Measurements from ENCODE around the gene EMP3. TPM values are rescaled to one million over a fixed set of nuclear protein-coding genes. Genes with fewer than 3 reads are reported as not detected.

EMP3 gene
- total RNA-seq, 6 donors from 2014 or later: 38.8 to 173 (median 75.1) TPM

DNA sequence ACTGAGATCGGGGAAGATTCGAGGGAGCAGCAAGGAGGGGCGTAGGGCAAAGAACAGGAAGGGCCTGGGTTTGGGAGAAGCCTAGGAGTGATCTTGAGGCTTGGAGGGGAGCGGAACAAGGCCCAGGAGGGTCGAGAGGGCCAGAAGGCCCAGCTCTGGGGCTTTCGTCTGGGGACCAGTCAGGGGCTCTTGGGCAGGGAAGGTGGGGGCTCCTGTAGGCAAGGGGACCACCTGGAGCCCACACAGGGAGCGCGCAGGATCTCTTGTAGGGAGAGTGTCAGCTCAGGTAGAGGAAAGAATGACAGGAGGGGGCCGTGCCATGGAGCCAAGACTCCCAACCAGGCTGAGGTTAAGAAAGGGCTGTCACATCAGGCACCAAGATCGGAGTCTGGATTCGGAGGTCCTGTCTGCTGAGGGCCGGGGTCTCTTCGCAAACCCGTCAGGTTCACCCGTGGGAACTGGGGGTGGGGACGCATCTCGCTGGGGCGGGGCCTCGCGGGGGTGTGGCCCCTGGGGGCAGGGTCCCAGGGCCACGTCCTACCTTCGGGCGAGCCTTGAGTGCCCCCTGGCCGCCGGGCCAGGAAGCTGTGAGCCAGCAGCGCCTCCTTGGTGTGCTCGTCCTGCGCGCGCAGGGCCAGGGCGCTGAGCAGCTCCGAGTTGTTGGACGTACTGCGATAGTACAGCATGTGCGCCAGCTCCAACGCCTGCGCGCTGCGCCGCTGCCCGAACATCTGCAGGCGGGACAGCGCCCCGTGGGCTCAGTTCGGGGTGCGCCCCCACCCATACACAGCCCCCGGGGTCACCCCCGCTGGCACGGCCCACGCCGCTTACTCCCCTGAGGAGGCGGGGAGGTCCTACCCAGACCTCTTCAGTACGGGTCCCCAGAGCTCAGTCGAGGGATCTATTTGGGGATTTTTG, 8.4 kb downstream of the EMP3 start:
- WGBS, 2 donors: 4 to 16% methylated on average over 17 to 29 of the region's 54 CpGs
- DNase-seq: peak; percentile 98
- peak overlapping the region; percentile 33 to 61 (median 48) for H3K4me3 ChIP-seq
- peak; percentile 94 to 95 for ATAC-seq (ENCODE audit: low FRiP score in 2 of 2)
- no peaks in the 10 kb centered on the region for H3K27me3 ChIP-seq
- peaks cover 35 to 53% (median 42%) of the 10 kb centered on the region in 4 donors for H3K4me1 ChIP-seq
- peak overlapping the region; percentile 84 to 95 (median 93) for H3K27ac ChIP-seq
- H3K36me3 ChIP-seq: peaks cover 0 to 23% (median 2%) of the 10 kb centered on the region in 4 donors
- no peaks in the 10 kb centered on the region for H3K9me3 ChIP-seq
- TF ChIP-seq EP300 (IDR thresholded peaks at IDR 0.05) (no peak), CTCF (IDR thresholded peaks at IDR 0.05) (peak; percentile 81 to 99 (median 96)), POLR2A (IDR thresholded peaks at IDR 0.05) (no peak), POLR2AphosphoS5 (IDR thresholded peaks at IDR 0.05) (peak; percentile 34 to 69)

DNA sequence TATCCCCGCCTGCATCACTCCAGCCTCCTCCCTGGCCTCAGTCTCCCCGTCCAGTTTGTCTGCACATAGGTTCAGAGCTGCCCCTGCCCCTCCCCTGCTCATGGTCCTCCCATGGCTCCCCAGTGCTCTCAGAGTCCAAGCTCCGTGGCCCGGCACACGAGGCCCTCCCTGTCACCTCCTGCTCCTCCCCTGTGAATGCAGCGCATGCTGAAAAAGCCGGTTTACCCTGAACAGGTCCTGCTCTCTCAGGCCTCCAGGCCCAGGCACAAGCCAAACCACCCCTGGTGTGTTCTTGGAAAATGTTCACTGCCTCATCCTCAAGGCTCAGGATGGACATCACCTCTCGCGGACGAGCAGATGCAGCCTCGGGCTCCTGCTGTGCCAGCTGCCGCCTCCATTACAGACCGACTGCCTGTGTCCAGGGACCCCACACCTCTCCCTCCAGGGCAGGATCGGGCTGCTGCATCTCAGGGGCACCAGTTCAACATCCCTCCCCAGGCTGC, 13.0 kb downstream of the EMP3 start:
- no peak overlapping the region for H3K4me3 ChIP-seq
- no peaks in the 10 kb centered on the region for H3K9me3 ChIP-seq
- peaks cover 0 to 5% (median 2%) of the 10 kb centered on the region in 4 donors for H3K36me3 ChIP-seq
- ATAC-seq (ENCODE audit: low FRiP score in 2 of 2): no peak
- H3K4me1 ChIP-seq: peaks cover 7 to 13% (median 9%) of the 10 kb centered on the region in 4 donors
- TF ChIP-seq POLR2A (IDR thresholded peaks at IDR 0.05): no peak
- TF ChIP-seq POLR2AphosphoS5 (IDR thresholded peaks at IDR 0.05): no peak
- no peak for TF ChIP-seq CTCF (IDR thresholded peaks at IDR 0.05)
- no peak for TF ChIP-seq EP300 (IDR thresholded peaks at IDR 0.05)
- peak in 1 of 2 donors; percentile 59 for DNase-seq
- no peaks in the 10 kb centered on the region for H3K27me3 ChIP-seq
- 91 to 98% methylated on average over 5 to 14 of the region's 14 CpGs for WGBS, 2 donors
- no peak overlapping the region for H3K27ac ChIP-seq

DNA sequence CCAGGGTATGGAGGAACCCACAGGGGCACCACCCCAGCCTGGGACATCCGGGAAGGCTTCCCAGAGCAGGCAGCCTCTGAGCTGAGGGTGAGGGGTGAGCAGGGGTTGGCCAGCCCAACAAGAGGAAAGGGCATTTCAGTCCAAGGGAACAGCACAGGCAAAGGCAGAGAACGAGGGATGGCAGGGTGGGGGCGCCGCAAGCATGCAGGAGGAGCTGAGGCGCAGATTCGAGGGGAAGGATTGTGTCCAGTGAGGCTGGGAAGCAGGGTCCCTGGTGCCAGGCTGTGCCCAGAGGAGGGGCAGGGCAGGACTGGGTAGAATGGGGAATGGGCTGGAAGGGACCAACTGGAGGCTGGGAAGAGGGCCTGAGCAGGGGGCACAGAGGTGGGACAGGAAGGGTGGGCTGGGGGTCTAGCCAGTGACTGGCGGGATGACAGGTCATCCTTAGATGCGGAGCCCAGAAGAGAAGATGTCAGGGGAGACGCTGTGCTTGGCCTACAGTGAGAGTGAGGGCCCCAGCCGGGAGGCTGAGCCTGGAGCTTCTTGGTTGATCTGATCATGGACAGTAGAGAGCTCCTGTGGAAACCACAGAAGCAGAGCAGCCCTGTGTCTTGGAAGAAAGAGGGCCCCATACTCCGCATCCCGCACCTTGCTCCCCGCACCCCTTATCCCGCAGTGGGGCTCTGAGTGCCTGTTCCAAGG, 13.6 kb downstream of the EMP3 start:
- no peak overlapping the region for H3K27ac ChIP-seq
- TF ChIP-seq CTCF (IDR thresholded peaks at IDR 0.05): no peak
- TF ChIP-seq POLR2AphosphoS5 (IDR thresholded peaks at IDR 0.05): no peak
- peaks cover 2 to 6% (median 3%) of the 10 kb centered on the region in 4 donors for H3K4me1 ChIP-seq
- peaks cover 0 to 5% (median 2%) of the 10 kb centered on the region in 4 donors for H3K36me3 ChIP-seq
- no peaks in the 10 kb centered on the region for H3K27me3 ChIP-seq
- H3K4me3 ChIP-seq: no peak overlapping the region
- WGBS, 2 donors: 94% methylated on average over 11 to 14 of the region's 14 CpGs
- no peak for ATAC-seq (ENCODE audit: low FRiP score in 2 of 2)
- DNase-seq: peak in 1 of 2 donors; percentile 59
- no peaks in the 10 kb centered on the region for H3K9me3 ChIP-seq

- Histone ChIP-seq H3K27ac (no peak overlapping the region), H3K9me3 (no peaks in the 10 kb centered on the region), H3K4me1 (no peaks in the 10 kb centered on the region), H3K27me3 (no peaks in the 10 kb centered on the region), H3K36me3 (peaks cover 0 to 7% (median 3%) of the 10 kb centered on the region in 4 donors), H3K4me3 (no peak overlapping the region)
- TF ChIP-seq POLR2A (IDR thresholded peaks at IDR 0.05) (no peak), CTCF (IDR thresholded peaks at IDR 0.05) (no peak), POLR2AphosphoS5 (IDR thresholded peaks at IDR 0.05) (no peak), EP300 (IDR thresholded peaks at IDR 0.05) (no peak)
- no peak for DNase-seq
- ATAC-seq (ENCODE audit: low FRiP score in 2 of 2): no peak
- WGBS, 2 donors: 95 to 97% methylated on average over 7 to 11 of the region's 11 CpGs
These were observed 15.6 kb downstream of the EMP3 start for GRCh38 chr19:48340995-48341394.

Data from upper lobe of left lung (tissue), 6 donors.